ENCODE data around the gene LRCH1.

Gene LRCH1

GRCh38 chr13:46801858-46802257 is 248.9 kb downstream of the LRCH1 start:
- no peak for DNase-seq (ENCODE audit: low read depth)
